GM18951 (cell line): Measurements from ENCODE around the gene PDPK1.

ENCODE experiments used
- POLR2A ChIP-seq: IDR thresholded peaks from 4 replicates; pipeline ENCODE4 v1.6.1; 2011; ENCODE audit warnings: mild to moderate bottlenecking; ENCODE audit not compliant: insufficient read length, insufficient read depth; ENCODE audit errors: extremely low read depth
- in situ Hi-C: fragments of 300-500 bp; cut with MboI; formaldehyde crosslinking; loops from one replicate; pipeline ENCODE4 v1.12.0; 2022; ENCODE audit warnings: low sequenced_read_pairs, mixed read lengths, inconsistent platforms; ENCODE audit not compliant: unreplicated experiment

PDPK1 gene

DNA sequence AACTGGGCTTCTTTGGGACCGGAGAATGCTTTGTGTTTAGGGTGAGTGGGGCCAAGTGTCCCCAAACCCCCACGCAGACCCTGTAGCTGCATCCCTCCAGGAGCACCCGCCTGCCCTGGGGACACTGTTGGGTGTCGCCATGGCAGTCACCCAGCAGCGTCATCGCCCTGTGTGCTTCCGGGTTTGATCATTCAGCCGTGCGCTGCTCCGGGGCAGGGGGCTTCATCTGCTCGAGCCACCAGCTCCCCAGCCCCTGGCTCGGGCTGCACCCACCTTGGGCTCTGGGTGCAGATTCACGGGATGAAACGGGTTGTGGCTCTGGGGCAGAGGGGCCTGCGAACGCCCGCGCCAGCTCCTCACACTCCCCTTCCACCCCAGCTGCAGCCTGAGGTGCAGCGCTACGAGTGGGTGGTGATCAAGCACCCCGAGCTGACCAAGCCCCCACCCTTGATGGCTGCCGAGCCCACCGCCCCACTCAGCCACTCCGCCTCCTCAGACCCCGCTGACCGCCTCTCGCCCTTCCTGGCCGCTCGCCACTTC is 37.9 kb upstream of the PDPK1 start:
- TF ChIP-seq POLR2A: no peak
- in situ Hi-C loops: no loop called here

DNA sequence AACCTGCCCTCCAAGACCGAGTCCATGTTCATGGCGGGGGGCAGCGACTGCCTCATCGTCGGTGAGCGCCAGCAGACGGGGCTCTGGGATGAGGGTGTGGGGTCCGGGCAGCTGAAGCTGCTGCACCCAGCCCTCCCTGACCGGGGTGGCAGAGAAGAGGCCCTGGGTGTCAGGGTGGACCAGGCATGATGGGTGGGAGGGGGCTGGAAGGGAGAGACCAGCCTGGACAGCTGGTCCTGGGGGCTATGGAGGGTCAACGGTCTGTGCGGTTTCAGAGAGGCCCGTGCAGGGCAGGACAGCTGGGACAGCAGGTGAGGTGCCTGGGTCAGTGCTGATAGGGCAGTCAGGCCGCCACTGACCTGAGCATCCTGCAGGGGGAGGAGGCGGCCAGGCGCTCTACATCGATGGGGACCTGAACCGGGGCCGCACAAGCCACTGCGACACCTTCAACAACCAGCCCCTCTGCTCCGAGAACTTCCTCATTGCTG is 37.3 kb upstream of the PDPK1 start:
- TF ChIP-seq POLR2A: no peak
- in situ Hi-C loops: no loop called here

DNA sequence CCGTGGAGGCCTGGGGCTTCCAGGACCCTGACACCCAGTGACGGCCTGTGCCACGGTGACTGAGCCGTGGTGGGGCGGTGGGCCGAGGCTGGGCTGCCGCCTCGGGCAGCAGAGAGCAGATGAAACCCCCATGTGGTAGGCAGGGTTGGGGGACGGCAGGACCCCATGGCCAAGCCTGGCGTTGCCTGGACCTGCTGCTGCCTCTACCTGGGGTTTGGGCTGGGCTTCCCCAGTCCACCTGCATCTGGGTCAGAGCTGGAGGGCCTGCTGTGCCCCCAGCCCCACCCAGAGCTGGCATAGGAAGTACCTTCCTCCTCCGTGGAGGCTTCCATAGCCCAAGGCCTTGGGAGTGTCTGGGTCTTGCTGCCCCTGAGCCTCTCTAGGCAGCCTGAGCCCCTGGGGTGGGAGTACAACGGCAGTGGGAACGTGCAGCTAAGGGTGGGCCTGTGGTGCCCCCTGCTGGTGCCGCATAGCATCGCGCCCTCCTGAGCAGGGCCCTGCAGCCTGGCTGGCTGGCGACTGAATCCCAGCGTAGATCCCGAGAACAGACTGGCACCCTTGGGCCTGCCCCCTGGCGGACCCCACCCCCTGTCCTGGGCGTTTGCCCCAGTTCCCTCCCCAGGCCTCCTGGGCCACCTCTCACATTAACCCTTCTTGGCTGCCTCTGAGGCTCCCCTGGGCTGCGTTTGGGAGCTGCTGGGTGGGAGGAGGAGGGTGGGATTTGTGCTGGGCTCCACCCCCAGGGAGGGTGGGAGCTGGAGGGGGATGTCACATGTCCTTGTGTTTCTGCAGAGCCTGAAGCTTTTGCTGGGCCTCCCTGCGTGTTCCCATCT is 36.7 kb upstream of the PDPK1 start:
- TF ChIP-seq POLR2A: no peak
- in situ Hi-C loops: no loop called here

DNA sequence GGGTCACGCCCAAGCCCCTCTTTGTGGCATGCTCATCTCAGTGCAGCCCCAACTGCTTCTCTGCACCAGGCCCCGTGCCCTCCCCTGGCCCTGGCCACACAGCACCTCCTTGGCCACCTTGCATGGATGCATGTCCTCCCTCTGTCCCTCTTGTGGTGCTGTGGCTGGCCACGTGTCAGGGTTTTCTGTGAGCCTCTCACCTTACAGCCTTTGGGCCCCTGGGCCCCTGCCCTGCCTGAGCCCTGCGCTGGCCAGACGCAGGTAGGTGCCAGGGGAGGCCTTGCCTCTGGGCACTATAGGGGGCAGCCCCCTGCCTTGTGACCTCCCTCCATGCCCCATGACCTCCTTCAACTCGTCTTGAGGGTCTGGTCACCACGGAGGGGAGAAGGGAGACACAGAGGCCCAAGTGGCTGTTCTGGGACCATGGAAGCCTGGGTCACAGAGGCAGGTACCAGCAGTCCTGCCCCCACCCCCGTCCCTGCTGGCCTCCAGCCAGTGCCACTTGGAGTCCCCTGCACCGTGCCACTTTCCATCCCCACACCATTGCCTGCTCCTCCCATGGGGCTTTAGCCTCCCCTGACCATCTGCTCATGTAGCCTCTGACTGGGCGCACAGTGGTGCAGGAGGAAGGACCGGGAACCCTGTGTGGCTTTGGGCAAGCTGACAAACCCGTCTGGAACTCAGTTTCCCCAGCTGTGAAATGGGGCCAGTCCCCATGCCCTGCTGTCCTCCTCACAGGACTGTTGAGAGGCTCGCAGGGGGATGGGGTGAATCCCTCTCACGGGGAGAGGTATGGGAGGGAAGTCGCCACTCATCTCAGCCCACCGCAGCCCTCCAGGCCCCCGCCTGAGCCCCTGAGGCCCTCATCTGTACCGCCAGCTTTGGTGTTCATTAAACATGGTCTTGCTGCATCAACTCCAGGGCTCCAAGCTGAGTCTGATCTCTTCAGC is 35.6 kb upstream of the PDPK1 start:
- in situ Hi-C loops: no loop called here

DNA sequence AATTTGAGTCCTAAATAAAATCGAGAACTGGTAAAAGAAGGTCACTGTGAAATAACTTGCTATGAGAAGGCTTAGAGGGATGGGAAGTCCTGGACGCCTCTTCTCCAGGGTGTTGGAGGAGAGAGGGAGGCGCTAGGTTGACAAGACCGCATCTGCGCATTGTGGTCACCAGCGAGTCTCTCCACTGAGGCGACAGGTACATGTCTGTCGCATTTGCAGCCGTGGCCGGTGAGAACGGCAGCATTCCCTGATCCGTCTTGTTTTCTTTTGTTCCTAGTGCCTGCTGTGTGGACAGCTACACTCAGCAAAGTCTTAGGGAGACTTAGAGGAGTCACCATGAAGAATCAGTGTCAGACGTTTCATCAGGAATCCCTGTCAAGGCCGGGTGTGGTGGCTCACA is 32.1 kb upstream of the PDPK1 start:
- in situ Hi-C loops: no loop called here

More for the DNA sequence above, 35.6 kb upstream of the PDPK1 start:
- TF ChIP-seq POLR2A: no peak

DNA sequence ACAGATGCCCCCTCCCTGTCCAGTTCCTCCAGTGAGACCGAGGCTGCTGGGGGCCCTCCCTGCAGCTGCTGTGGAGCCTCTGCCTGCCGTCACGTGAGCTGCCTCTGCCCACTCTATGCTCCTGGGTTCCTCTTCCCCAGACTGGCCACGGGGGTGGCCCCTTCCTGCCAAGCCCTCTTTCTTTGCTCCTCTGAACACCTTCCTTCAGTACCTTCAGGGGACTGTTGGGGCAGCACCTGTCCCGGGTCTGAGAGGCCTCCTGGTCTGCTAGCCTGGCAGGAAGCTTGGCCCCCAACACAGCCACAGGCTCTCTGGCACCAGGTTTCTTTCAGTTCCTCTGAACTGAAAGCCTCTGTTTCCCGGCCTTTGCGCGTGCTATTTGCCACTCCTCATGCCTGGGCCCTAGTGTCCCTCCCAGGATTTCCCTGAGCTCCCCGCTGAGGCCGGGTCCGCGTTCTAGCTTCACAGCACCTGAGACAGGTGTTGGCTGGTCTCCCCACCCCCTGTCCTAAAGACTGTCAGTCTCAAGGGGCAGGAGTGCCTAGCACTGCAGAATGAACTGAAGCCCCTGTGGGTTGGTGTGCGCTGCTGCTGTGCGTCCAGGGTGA is 30.7 kb upstream of the PDPK1 start:
- TF ChIP-seq POLR2A: no peak
- in situ Hi-C loops: no loop called here

More for the DNA sequence above, 32.1 kb upstream of the PDPK1 start:
- TF ChIP-seq POLR2A: no peak

DNA sequence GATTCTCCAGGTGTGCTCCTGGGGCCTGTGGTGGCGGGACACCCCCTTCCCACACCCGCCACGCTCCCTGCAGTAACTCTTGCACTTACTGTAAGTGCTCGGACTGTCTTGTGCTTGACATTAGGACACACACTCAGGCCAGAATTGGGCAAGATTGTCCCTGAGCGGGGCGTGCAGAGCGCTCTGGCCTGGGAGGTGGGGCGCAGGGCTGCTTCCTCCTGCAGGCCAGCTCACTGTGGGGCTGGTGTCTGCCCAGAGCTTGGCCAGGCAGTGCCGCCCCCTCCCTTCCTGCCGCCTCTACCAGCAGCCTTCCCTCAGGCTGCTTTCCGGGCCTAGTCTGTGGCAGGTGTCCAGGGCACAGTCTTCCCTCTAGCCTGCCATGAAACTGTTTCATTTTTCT is 30.2 kb upstream of the PDPK1 start:
- in situ Hi-C loops: no loop called here
- TF ChIP-seq POLR2A: no peak

DNA sequence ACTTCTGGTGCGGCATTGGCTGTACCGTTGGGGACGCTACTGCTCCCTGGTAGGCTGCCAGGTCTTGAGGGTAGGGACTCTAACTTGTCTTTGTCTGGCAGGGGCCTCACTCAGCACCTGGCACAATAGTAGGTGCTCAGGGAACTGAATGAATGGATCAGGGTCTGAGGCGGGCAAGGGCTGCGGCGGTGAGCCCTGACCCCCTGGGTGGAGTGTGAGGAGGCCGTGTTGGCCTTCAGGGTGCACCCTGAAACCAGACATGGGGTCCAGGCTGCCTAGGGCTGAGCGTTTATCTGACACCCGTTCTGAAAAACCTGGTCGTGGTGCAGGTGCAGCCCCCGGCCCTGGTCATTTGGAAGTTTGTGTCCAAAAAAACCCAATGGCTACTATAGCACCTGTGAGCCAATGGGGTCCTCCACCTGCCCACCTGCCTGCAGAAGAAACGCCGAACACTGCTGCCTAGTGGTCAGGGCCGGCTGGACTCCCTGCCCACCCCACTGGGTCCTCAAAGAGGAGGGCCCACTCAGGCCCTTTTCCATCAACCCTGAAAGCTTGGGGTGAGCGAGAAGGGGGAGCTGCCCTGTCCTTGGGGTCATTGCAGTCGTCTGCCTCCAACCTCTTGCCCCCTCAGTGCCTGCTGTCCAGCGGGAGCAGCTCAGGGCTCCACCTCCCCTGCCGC is 29.0 kb upstream of the PDPK1 start:
- in situ Hi-C loops: no loop called here
- TF ChIP-seq POLR2A: no peak

DNA sequence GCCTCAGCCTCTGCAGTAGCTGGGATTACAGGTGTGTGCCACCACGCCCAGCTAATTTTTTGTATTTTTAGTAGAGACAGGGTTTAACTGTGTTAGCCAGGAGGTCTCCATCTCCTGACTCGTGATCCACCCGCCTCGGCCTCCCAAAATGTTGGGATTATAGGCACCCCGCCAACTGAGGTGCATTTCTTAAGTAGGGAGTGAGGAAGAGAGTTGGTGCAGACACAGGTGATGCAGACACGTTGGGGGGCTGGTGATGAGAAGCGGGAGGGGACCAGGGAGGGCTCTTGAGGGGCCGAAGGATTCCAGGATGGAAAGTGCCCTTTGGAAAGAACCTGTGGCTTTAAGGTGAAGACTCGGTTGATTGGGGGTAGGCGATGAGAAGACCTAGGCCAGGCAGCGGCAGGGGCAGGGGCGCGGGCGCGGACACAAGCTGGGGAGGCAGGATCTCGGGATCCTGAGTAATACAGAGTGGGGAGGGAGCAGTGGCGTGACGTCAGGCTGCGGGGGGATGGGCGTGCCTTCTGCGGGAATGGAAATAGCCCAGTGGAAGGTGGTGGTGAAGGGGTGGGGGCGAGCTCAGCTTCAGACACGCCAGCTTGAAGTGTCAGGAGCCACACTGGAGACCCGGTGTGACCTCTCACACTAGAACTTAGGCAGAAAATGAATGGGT is 26.6 kb upstream of the PDPK1 start:
- in situ Hi-C loops: no loop called here
- TF ChIP-seq POLR2A: no peak

DNA sequence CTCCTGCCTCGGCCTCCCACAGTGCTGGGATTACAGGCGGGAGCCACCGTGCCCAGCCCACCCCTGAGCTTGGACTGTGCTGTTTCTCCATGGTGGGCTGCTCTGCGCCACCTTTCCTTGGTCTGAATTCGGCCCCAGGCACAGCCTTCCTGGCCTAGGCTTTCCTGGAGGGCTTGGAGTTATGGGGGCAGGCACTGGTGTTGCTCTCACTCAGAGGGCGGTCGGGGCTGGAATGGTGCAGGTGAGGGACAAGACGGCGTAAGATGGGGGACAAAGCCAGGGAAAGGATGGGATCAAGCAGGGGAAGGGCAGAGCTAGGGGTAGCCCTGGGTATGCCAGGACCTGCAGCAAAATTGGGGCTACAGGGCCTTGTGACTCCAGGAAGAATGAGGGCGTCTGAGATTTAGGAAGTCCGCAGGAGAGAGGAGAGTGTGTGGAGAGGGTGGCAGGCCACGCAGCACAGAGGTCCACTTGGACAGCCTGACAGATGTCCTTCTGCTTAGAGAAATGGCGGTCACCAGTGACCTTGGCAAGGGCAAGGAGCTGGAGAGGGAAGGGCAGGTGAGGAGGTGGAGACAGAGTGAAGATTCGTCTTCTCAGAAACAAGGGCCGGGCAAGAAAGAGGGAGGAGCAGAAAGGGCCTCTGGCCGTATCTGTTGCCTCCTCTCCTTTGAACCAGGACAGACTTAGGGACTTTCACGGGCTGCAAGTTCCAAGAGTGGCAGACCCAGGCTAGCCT is 25.7 kb upstream of the PDPK1 start:
- TF ChIP-seq POLR2A: no peak
- in situ Hi-C loops: no loop called here

DNA sequence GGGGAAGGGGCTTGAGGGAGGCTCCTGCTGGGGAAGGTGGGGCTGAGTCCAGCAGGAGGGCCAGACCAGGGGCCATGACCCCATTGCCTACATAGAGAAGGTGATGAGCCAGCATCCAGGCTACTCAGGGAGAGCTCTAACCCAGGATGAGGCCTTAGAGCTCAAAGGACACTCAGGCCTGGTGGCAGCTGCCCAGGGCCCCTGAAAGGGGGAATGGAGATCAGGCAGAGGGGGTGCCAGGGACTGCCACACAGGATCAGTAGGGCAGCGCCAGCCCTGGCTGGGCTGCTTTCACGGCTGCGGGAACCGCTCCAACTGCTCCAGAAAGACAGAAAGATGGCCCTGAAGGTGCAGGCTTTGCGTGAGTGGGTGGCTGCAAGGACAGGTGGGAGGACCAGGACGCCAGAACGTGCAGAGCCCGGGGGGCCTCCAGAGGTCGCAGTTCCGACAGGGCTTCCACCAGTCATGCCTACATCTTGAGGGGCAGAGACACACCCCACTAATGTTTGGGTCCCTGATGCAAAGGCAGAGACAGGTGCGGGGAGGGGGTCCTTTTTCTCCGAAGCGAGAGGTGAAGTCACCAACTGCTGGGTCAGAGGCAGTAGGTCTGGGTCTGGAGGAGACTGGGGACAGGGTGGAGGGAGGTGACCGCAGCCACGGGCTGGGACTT is 25.0 kb upstream of the PDPK1 start:
- TF ChIP-seq POLR2A: no peak

More for the DNA sequence above, 25.0 kb upstream of the PDPK1 start:
- in situ Hi-C loops: no loop called here
